ENCODE data around the gene TMEM86B. TPM values are rescaled to one million over a fixed set of nuclear protein-coding genes. Genes with fewer than 3 reads are reported as not detected.

TMEM86B gene
- polyA plus RNA-seq, 1 of the 3 experiments (the other 2 are of a cell fraction) = 3.0 TPM

GRCh38 chr19:55196803-55197202, 31.8 kb downstream of the TMEM86B start:
- no peaks in the 10 kb centered on the region for H4K20me1 ChIP-seq (ENCODE audit: insufficient read depth)
- no peak overlapping the region for H3K4me2 ChIP-seq
- WGBS (ENCODE audit: low lambda C conversion rate) = 79% methylated on average over 8 of the region's 10 CpGs
- no peak overlapping the region for H3K27ac ChIP-seq (ENCODE audit: low read depth in 2 of 2, low read length in 1 of 2)
- TF ChIP-seq MAX (IDR thresholded peaks at IDR 0.05; ENCODE audit: low read depth) (no peak), TAF1 (IDR thresholded peaks at IDR 0.05; ENCODE audit: borderline replicate concordance, low read depth, low read length) (no peak), IRF3 (IDR thresholded peaks at IDR 0.05; ENCODE audit: low read depth, low read length) (no peak)
- no peaks in the 10 kb centered on the region for H3K9me3 ChIP-seq
- ChIA-PET CTCF (interaction anchor here (0.9 kb wide), 1 partner anchor 36 kb away, joined by 4 read pairs; no protein-coding TSS in a partner anchor), POLR2A (no interaction called here)
- no peaks in the 10 kb centered on the region for H3K36me3 ChIP-seq (replicated peaks in 1 of 2; ENCODE audit: control insufficient read depth in 1 of 2, insufficient read depth in 2 of 2, low read length in 1 of 2)
- H3K9me2 ChIP-seq = no peaks in the 10 kb centered on the region
- no peaks in the 10 kb centered on the region for H3K4me1 ChIP-seq (ENCODE audit: control insufficient read depth in 1 of 2, insufficient read depth in 2 of 2, low read depth in 1 of 2, low read length in 1 of 2)
- no peaks in the 10 kb centered on the region for H3F3A ChIP-seq (replicated peaks; ENCODE audit: insufficient read depth)
- H3K27me3 ChIP-seq (ENCODE audit: insufficient read depth) = no peaks in the 10 kb centered on the region
- H3K9ac ChIP-seq = no peak overlapping the region
- no peaks in the 10 kb centered on the region for H3K79me2 ChIP-seq (ENCODE audit: insufficient read depth)
- DNase-seq = no peak
- no peak overlapping the region for H3K4me3 ChIP-seq (ENCODE audit: low read depth in 2 of 2, low read length in 1 of 2)
- no peak overlapping the region for H2AFZ ChIP-seq (ENCODE audit: low read depth)

GRCh38 chr19:55193481-55193880, 35.1 kb downstream of the TMEM86B start:
- POLR2A ChIA-PET = no interaction called here
- CTCF ChIA-PET = interaction anchor here (0.7 to 1.2 kb wide), 2 partner anchors 15 to 52 kb away, joined by 3 read pairs; no protein-coding TSS in a partner anchor
- H3K4me1 ChIP-seq (ENCODE audit: control insufficient read depth in 1 of 2, insufficient read depth in 2 of 2, low read depth in 1 of 2, low read length in 1 of 2) = no peaks in the 10 kb centered on the region
- H3K4me3 ChIP-seq (ENCODE audit: low read depth in 2 of 2, low read length in 1 of 2) = no peak overlapping the region
- H3F3A ChIP-seq (replicated peaks; ENCODE audit: insufficient read depth) = no peaks in the 10 kb centered on the region
- H3K27me3 ChIP-seq (ENCODE audit: insufficient read depth) = no peaks in the 10 kb centered on the region
- TF ChIP-seq GABPA (IDR thresholded peaks at IDR 0.05; ENCODE audit: low read depth) = no peak
- no peak for TF ChIP-seq JUND (IDR thresholded peaks at IDR 0.05)
- TF ChIP-seq CTCF (IDR thresholded peaks at IDR 0.05) = no peak
- no peak for TF ChIP-seq ELF1 (IDR thresholded peaks at IDR 0.05)
- TF ChIP-seq ZBTB33 (IDR thresholded peaks at IDR 0.05; ENCODE audit: borderline replicate concordance, low read depth) = no peak
- no peak for TF ChIP-seq FOXM1 (IDR thresholded peaks at IDR 0.05; ENCODE audit: low read depth)
- no peak overlapping the region for H3K4me2 ChIP-seq
- DNase-seq = no peak
- no peaks in the 10 kb centered on the region for H3K9me3 ChIP-seq
- no peak overlapping the region for H3K9ac ChIP-seq
- H2AFZ ChIP-seq (ENCODE audit: low read depth) = no peak overlapping the region
- no peaks in the 10 kb centered on the region for H3K79me2 ChIP-seq (ENCODE audit: insufficient read depth)
- no peak overlapping the region for H3K27ac ChIP-seq (ENCODE audit: low read depth in 2 of 2, low read length in 1 of 2)
- WGBS (ENCODE audit: low lambda C conversion rate) = 85% methylated on average over 12 of the region's 12 CpGs
- no peaks in the 10 kb centered on the region for H4K20me1 ChIP-seq (ENCODE audit: insufficient read depth)
- no peaks in the 10 kb centered on the region for H3K9me2 ChIP-seq
- H3K36me3 ChIP-seq (replicated peaks in 1 of 2; ENCODE audit: control insufficient read depth in 1 of 2, insufficient read depth in 2 of 2, low read length in 1 of 2) = no peaks in the 10 kb centered on the region
